ENCODE measurements around the gene MGST1. TPM values are rescaled to one million over a fixed set of nuclear protein-coding genes. Genes with fewer than 3 reads are reported as not detected.
"Not testable (repeated sequence)": the region's sequence is repeated elsewhere in the genome, so short reads cannot be mapped to it uniquely, and the experiment has no call there.

Gene MGST1
- total and polyA plus RNA-seq, 7 donors = 9.3 to 33.6 (median 17.8) TPM

DNA sequence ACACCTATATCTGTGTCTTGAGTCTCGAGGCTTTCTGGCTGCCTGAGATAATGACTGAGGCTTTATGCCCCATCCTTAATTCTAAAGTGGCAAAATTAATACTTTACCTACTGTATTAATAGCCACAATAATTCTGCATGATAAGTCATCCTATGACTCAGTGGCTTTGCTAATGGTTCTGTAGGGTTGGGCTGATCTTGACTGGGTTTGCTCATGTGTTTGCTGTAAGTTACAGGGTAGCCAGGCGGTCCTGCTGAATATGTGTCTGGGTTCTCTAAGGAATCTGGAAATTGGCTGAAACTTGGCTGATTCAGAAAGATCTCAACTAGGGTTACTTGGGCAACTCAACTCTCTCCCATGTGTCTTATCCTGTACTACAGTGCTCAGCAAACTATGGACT is 21.7 kb downstream of the MGST1 start:
- Histone ChIP-seq H3K4me1 (no peaks in the 10 kb centered on the region), H3K27ac (no peak overlapping the region), H3K4me3 (no peak overlapping the region), H3K27me3 (ENCODE audit: insufficient read depth in 3 of 3, low read length in 2 of 3) (no peaks in the 10 kb centered on the region), H3K36me3 (ENCODE audit: insufficient read depth in 1 of 2, low read depth in 1 of 2) (no peaks in the 10 kb centered on the region), H3K9me3 (no peaks in the 10 kb centered on the region)
- WGBS, 3 donors = 78 to 95% (median 84%) methylated on average over 2 of the region's 2 CpGs
- intact Hi-C loops (cut with DNase I) = no loop called here
- DNase-seq (no peak), ATAC-seq (no peak)
- TF ChIP-seq, protein P1, sequence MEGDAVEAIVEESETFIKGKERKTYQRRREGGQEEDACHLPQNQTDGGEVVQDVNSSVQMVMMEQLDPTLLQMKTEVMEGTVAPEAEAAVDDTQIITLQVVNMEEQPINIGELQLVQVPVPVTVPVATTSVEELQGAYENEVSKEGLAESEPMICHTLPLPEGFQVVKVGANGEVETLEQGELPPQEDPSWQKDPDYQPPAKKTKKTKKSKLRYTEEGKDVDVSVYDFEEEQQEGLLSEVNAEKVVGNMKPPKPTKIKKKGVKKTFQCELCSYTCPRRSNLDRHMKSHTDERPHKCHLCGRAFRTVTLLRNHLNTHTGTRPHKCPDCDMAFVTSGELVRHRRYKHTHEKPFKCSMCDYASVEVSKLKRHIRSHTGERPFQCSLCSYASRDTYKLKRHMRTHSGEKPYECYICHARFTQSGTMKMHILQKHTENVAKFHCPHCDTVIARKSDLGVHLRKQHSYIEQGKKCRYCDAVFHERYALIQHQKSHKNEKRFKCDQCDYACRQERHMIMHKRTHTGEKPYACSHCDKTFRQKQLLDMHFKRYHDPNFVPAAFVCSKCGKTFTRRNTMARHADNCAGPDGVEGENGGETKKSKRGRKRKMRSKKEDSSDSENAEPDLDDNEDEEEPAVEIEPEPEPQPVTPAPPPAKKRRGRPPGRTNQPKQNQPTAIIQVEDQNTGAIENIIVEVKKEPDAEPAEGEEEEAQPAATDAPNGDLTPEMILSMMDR (IDR thresholded peaks at IDR 0.05) = no peak

DNA sequence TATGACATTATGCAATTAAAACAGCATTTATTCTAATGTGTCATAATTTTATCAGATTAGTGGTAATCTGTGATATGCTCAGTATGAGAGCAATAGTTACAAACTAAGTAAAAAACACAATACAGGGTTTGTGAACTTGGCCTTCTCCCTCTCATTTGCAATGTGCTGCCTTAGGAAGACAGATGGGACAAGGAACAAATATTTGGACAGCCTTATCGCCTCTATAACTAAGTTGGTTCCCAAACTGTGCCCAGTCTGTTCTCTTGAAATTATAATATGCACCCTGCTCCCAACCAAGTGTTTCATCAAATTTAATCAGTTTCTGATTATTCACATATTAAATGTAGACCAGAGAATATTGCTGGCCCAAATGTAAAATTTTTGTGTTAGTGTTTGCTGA is 22.7 kb downstream of the MGST1 start:
- TF ChIP-seq, protein P1 (IDR thresholded peaks at IDR 0.05) = no peak
- intact Hi-C loops (cut with DNase I) = no loop called here
- Histone ChIP-seq H3K9me3 (no peaks in the 10 kb centered on the region), H3K4me3 (no peak overlapping the region), H3K27me3 (ENCODE audit: insufficient read depth in 3 of 3, low read length in 2 of 3) (no peaks in the 10 kb centered on the region), H3K4me1 (no peaks in the 10 kb centered on the region), H3K27ac (no peak overlapping the region), H3K36me3 (ENCODE audit: insufficient read depth in 1 of 2, low read depth in 1 of 2) (no peaks in the 10 kb centered on the region)
- DNase-seq (no peak), ATAC-seq (no peak)
- WGBS, 3 donors = 83 to 96% (median 88%) methylated on average over 1 of the region's 1 CpG

DNA sequence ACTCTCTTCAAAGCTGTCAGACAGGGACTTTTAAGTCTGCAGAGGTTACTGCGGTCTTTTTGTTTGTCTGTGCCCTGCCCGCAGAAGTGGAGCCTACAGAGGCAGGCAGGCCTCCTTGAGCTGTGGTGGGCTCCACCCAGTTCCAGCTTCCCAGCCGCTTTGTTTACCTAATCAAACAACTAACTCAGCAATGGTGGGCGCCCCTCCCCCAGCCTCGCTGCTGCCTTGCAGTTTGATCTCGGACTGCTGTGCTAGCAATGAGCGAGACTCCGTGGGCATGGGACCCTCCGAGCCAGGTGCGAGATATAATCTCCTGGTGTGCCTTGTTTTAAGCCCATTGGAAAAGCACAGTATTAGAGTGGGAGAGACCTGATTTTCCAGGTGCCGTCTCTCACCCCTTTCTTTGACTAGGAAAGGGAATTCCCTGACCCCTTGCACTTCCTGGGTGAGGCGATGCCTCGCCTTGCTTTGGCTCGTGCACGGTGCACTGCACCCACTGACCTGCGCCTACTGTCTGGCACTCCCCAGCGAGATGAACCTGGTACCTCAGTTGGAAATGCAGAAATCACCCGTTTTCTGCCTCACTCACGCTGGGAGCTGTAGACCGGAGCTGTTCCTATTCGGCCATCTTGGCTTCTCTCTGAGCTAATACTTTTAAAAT is 35.3 kb downstream of the MGST1 start:
- DNase-seq; H3K4me1 ChIP-seq; H3K4me3 ChIP-seq; ATAC-seq; H3K9me3 ChIP-seq; H3K36me3 ChIP-seq (ENCODE audit: insufficient read depth in 1 of 2, low read depth in 1 of 2); intact Hi-C loops (cut with DNase I); H3K27me3 ChIP-seq (ENCODE audit: insufficient read depth in 3 of 3, low read length in 2 of 3); H3K27ac ChIP-seq: not testable (repeated sequence)
- WGBS, 3 donors = 87 to 91% (median 90%) methylated on average over 21 of the region's 21 CpGs

DNA sequence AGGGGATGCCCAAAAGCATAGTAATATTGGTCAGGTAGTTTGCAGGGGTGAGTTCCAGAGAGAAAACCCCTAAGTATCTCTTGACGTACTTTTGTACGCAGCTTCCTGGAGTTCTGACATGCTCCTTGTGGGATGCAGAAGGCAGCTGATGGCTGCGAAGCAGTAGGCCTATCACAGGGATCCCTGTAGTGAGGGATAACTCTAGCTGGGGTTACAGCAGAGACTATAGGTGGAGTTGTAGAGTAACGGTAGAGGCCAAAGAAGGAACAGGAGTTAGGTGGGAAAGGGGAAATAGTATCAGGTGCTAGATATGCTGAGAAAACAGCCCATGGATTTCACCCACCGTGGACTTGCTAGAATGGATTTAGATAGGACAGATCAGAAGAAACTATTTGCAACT is 37.3 kb downstream of the MGST1 start:
- Histone ChIP-seq H3K9me3 (no peaks in the 10 kb centered on the region), H3K27ac (no peak overlapping the region), H3K27me3 (ENCODE audit: insufficient read depth in 3 of 3, low read length in 2 of 3) (peaks cover 0 to 2% (median 0%) of the 10 kb centered on the region in 3 donors), H3K36me3 (ENCODE audit: insufficient read depth in 1 of 2, low read depth in 1 of 2) (no peaks in the 10 kb centered on the region), H3K4me1 (no peaks in the 10 kb centered on the region), H3K4me3 (no peak overlapping the region)
- intact Hi-C loops (cut with DNase I) = no loop called here
- WGBS, 3 donors = 76 to 79% (median 78%) methylated on average over 5 of the region's 5 CpGs
- no peak for DNase-seq
- ATAC-seq = no peak
- TF ChIP-seq, protein P1 (IDR thresholded peaks at IDR 0.05) = no peak

DNA sequence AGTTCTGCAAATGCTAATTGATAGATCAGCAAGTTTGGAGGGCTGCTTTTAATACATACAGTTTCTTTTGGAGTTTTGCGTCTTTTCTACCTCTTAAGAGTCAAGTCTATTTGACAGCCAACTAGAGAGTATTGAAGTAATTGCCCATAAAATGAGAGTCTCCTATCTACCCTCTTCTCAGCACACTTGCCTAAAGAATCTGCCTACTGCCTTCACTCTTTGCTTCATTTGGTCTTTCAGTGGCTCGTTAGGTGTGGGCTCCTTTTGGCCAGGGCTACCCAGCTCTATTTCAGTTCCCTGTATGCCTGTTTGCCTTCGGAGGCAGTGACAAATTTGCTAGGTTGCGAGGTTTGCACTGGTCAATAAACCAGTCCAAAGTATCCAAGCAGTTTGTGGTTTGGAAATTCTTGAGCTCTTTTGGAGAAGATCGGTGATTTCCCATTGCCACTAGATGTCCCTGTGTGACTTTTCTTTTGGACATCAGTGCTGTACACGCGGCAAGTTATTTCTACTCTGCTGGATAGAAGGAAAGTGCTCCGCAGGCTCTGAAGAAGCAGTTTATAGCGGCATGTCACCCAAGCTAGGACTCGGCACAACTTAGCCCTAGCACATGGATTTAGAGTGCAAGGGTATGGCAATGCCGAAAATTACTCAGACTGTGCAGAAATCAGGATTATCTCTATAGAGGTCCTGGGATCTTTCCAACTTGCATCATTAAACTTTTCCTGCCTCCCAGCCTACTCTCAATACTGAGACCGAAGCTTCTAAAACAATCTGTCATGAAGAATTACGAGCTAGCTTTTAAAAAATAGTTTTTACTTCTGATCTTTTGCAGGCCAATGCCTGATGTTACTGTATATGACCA is 38.6 kb downstream of the MGST1 start:
- TF ChIP-seq, protein P1 (IDR thresholded peaks at IDR 0.05) = peak; percentile 19
- Histone ChIP-seq H3K27me3 (ENCODE audit: insufficient read depth in 3 of 3, low read length in 2 of 3) (peaks cover 0 to 2% (median 0%) of the 10 kb centered on the region in 3 donors), H3K9me3 (no peaks in the 10 kb centered on the region), H3K4me1 (no peaks in the 10 kb centered on the region), H3K27ac (no peak overlapping the region), H3K4me3 (no peak overlapping the region), H3K36me3 (ENCODE audit: insufficient read depth in 1 of 2, low read depth in 1 of 2) (no peaks in the 10 kb centered on the region)
- DNase-seq = no peak
- intact Hi-C loops (cut with DNase I) = no loop called here
- peak in 3 of 4 donors; percentile 34 to 49 (median 41) for ATAC-seq
- 18 to 25% (median 24%) methylated on average over 13 of the region's 13 CpGs for WGBS, 3 donors
